Activated naive CD4-positive, alpha-beta T cell treated with anti-CD3 and anti-CD28 coated beads, Interleukin-2, amount 50 U/mL, for 72 hours (primary cell): ENCODE measurements around the gene MARCHF11. TPM values are rescaled to one million over a fixed set of nuclear protein-coding genes. Genes with fewer than 3 reads are reported as not detected.

ENCODE experiments used
- ATAC-seq, 2 donors: fragments of 150-1000 bp; cut with Tn5 transposase; 2 replicates each; pipeline ENCODE4 v1.10.0; 2021; ENCODE audit warnings: mild to moderate bottlenecking in 2 of 2, moderate library complexity in 2 of 2
- DNase-seq, 2 donors: peaks; one replicate each; pipeline ENCODE4 v3.0.0; 2021 to 2022; ENCODE audit warnings: low spot score in 2 of 2
- H3K27ac Mint-ChIP-seq, 2 donors: one replicate each; pipeline ENCODE4 v1.8.0; 2022; ENCODE audit warnings: mild to moderate bottlenecking in 2 of 2, mixed read lengths in 2 of 2
- H3K36me3 Mint-ChIP-seq, 2 donors: one replicate each; pipeline ENCODE4 v1.8.0; 2022; ENCODE audit warnings: mixed read lengths in 2 of 2
- H3K9me3 Mint-ChIP-seq, 2 donors: one replicate each; pipeline ENCODE4 v1.8.0; 2022; ENCODE audit warnings: mixed read lengths in 2 of 2
- total RNA-seq, 2 donors: library from RNA; stranded (reverse); gene quantifications; one replicate each; pipeline ENCODE4 v1.2.3, GENCODE V29; 2022

The MARCHF11 gene
- total RNA-seq, 2 donors from 2014 or later, result not detected

DNA sequence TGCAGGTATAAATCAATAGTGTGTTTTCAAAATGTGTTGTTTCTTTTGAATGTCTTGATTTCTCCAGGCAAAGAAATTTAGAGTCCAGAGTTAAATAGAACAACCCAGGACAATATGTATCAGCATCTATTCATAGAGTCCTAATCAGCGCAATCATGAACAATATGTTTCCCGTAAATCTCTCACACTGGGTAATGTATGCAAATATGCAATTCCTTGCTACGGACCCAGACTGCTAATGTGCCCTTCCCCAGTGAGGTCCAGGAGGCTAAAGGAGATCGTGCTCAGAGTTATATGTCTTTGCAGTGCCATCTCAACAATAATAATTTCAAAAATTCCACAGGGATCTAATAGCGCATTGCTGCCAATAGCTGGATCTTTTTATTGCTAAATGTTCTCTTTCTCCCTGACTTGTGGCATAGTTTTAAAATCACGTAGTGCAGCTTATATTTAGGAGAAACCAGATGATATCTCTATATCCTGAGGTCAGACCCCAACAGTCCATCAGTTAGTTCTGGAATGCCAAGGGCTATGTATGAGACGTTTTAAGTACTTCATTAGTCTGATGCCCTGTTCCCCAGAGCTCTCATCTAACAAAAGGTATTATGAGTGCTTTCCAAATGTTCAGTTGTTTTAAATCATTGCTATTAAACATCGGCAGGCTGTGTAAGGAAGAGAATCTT is 145.1 kb downstream of the MARCHF11 start:
- no peak for ATAC-seq
- Mint-ChIP-seq H3K9me3 (peaks cover 0 to 10% of the 10 kb centered on the region in 2 donors), H3K36me3 (no peaks in the 10 kb centered on the region), H3K27ac (no peak overlapping the region)
- DNase-seq, result no peak

DNA sequence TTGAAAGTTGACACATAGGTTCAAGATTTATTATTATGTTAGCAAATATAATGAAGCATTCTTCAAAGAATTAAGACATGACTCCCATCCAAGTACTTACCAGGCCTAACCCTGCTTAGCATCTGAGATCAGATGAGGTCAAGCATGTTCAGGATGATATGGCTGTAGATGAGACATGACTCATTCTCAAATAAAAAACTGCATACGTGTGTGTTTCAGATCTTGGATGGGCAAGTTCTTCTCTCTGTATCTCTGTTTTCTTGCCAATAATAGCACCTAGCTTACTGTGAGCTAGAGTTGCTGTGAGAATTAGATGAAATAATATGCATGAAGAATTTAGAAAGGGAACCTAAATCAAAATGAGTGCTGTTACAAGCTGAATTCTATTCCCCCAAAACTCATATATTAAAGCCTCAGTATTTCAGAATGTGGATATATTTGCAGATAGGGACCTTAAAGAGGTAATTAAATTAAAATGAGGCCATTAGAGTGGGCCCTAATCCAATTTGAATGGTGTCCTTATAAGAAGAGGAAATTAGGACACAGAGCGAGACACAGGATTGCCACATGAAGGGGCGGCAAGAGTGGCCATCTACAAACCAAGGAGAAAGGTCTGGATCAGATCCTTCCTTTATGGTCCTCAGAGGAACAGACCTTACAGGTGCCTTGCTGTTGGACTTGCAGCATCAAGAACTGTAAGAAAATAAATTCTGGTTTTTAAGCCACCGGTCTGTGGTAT is 146.2 kb downstream of the MARCHF11 start:
- DNase-seq (no peak), ATAC-seq (no peak)
- no peak overlapping the region for H3K27ac Mint-ChIP-seq
- H3K9me3 Mint-ChIP-seq, result peaks cover 0 to 6% of the 10 kb centered on the region in 2 donors
- no peaks in the 10 kb centered on the region for H3K36me3 Mint-ChIP-seq

DNA sequence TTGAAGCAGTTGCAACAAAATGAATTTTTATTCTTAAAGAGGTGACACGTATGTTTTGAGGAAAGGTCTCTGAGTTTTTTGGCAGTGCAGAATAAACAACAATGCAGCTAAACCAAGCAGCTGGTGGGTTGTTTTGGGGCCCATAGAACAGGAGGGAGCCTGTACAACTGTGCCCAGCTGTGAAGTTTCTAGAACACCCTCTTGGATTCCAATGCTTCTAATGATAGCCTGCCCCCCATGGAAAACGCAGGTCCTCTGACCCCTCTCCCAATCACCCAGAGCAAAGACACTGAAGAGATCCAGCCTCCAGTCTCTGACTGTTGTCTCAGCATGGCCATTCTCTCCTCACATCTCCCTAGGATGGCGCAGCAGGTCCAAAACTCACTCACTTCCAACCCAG is 150.9 kb downstream of the MARCHF11 start:
- no peaks in the 10 kb centered on the region for H3K36me3 Mint-ChIP-seq
- no peak for DNase-seq

DNA sequence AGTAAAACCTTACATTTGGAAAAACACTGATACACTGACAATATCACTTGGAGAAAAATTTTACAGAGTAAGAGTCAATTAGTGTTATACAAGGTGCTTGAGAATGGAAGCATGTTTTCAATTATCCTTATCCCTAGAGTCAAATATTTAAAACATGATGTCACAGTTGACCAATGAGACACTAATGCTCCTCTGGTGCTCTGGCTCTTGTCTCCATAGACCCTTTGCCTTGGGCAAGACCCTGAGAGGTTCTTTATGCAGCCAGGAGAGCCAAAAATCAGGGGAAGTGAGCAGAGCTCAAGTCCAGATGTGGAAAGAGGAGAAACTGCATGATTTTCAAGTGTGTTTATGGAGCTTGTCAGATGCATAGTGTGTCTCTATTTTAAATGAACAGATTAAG is 153.9 kb downstream of the MARCHF11 start:
- ATAC-seq, result no peak
- H3K9me3 Mint-ChIP-seq, result peaks cover 0 to 5% of the 10 kb centered on the region in 2 donors
- H3K36me3 Mint-ChIP-seq, result no peaks in the 10 kb centered on the region
- DNase-seq, result no peak
- no peak overlapping the region for H3K27ac Mint-ChIP-seq

More for the DNA sequence above, 150.9 kb downstream of the MARCHF11 start:
- Mint-ChIP-seq H3K27ac (no peak overlapping the region), H3K9me3 (peaks cover 0 to 2% of the 10 kb centered on the region in 2 donors)
- ATAC-seq, result no peak

- peaks cover 0 to 10% of the 10 kb centered on the region in 2 donors for H3K36me3 Mint-ChIP-seq
- no peak for ATAC-seq
- DNase-seq, result no peak
- peaks cover 14 to 28% of the 10 kb centered on the region in 2 donors for H3K9me3 Mint-ChIP-seq
- H3K27ac Mint-ChIP-seq, result no peak overlapping the region
Measured at GRCh38 chr5:16018970-16019369, 160.6 kb downstream of the MARCHF11 start.

GRCh38 chr5:16017720-16018119 is 161.9 kb downstream of the MARCHF11 start:
- DNase-seq (no peak), ATAC-seq (no peak)
- Mint-ChIP-seq H3K27ac (no peak overlapping the region), H3K36me3 (peaks cover 0 to 10% of the 10 kb centered on the region in 2 donors), H3K9me3 (peaks cover 17 to 35% of the 10 kb centered on the region in 2 donors)
